ENCODE results near the gene CEP131.

The CEP131 gene

GRCh38 chr17:81180836-81181810 is 41.6 kb downstream of the CEP131 start:
- no peak overlapping the region for H3K9ac ChIP-seq (ENCODE audit: low read depth in 1 of 2, low read length in 2 of 2)
- peaks cover 0 to 10% of the 10 kb centered on the region in 2 donors for H3K27me3 ChIP-seq (ENCODE audit: control insufficient read depth in 1 of 2, insufficient read depth in 2 of 2, low read length in 2 of 2)
- no peak overlapping the region for H3K4me3 ChIP-seq (ENCODE audit: low read depth in 1 of 2, low read length in 2 of 2)
- no peaks in the 10 kb centered on the region for H3K9me3 ChIP-seq (ENCODE audit: control insufficient read depth in 1 of 2, low read length in 2 of 2)
- no peaks in the 10 kb centered on the region for H3K36me3 ChIP-seq (ENCODE audit: control insufficient read depth in 1 of 2, insufficient read depth in 2 of 2, low read length in 2 of 2)
- H3K4me1 ChIP-seq (ENCODE audit: control insufficient read depth in 1 of 2, insufficient read depth in 2 of 2, low read length in 2 of 2) = no peaks in the 10 kb centered on the region
- no peak overlapping the region for H3K27ac ChIP-seq (ENCODE audit: low read depth, low read length)

- Histone ChIP-seq H3K9me3 (ENCODE audit: control insufficient read depth in 1 of 2, low read length in 2 of 2) (no peaks in the 10 kb centered on the region), H3K9ac (ENCODE audit: low read depth in 1 of 2, low read length in 2 of 2) (no peak overlapping the region), H3K27me3 (ENCODE audit: control insufficient read depth in 1 of 2, insufficient read depth in 2 of 2, low read length in 2 of 2) (peaks cover 0 to 10% of the 10 kb centered on the region in 2 donors), H3K27ac (ENCODE audit: low read depth, low read length) (no peak overlapping the region), H3K4me3 (ENCODE audit: low read depth in 1 of 2, low read length in 2 of 2) (no peak overlapping the region), H3K36me3 (ENCODE audit: control insufficient read depth in 1 of 2, insufficient read depth in 2 of 2, low read length in 2 of 2) (no peaks in the 10 kb centered on the region), H3K4me1 (ENCODE audit: control insufficient read depth in 1 of 2, insufficient read depth in 2 of 2, low read length in 2 of 2) (no peaks in the 10 kb centered on the region)
Measured at GRCh38 chr17:81179861-81180260, 42.9 kb downstream of the CEP131 start.

- Histone ChIP-seq H3K9ac (ENCODE audit: low read depth in 1 of 2, low read length in 2 of 2) (no peak overlapping the region), H3K4me3 (ENCODE audit: low read depth in 1 of 2, low read length in 2 of 2) (no peak overlapping the region)
Measured at GRCh38 chr17:81179220-81179619, 43.5 kb downstream of the CEP131 start.

GRCh38 chr17:81178136-81179091 is 44.4 kb downstream of the CEP131 start:
- no peaks in the 10 kb centered on the region for H3K27me3 ChIP-seq (ENCODE audit: control insufficient read depth in 1 of 2, insufficient read depth in 2 of 2, low read length in 2 of 2)
- H3K36me3 ChIP-seq (ENCODE audit: control insufficient read depth in 1 of 2, insufficient read depth in 2 of 2, low read length in 2 of 2) = no peaks in the 10 kb centered on the region
- H3K9me3 ChIP-seq (ENCODE audit: control insufficient read depth in 1 of 2, low read length in 2 of 2) = no peaks in the 10 kb centered on the region
- no peak overlapping the region for H3K9ac ChIP-seq (ENCODE audit: low read depth in 1 of 2, low read length in 2 of 2)
- H3K4me3 ChIP-seq (ENCODE audit: low read depth in 1 of 2, low read length in 2 of 2) = no peak overlapping the region
- no peaks in the 10 kb centered on the region for H3K4me1 ChIP-seq (ENCODE audit: control insufficient read depth in 1 of 2, insufficient read depth in 2 of 2, low read length in 2 of 2)
- no peak overlapping the region for H3K27ac ChIP-seq (ENCODE audit: low read depth, low read length)

More at GRCh38 chr17:81179220-81179619, 43.5 kb downstream of the CEP131 start:
- no peaks in the 10 kb centered on the region for H3K4me1 ChIP-seq (ENCODE audit: control insufficient read depth in 1 of 2, insufficient read depth in 2 of 2, low read length in 2 of 2)
- H3K27ac ChIP-seq (ENCODE audit: low read depth, low read length) = no peak overlapping the region
- H3K36me3 ChIP-seq (ENCODE audit: control insufficient read depth in 1 of 2, insufficient read depth in 2 of 2, low read length in 2 of 2) = no peaks in the 10 kb centered on the region
- H3K9me3 ChIP-seq (ENCODE audit: control insufficient read depth in 1 of 2, low read length in 2 of 2) = no peaks in the 10 kb centered on the region
- H3K27me3 ChIP-seq (ENCODE audit: control insufficient read depth in 1 of 2, insufficient read depth in 2 of 2, low read length in 2 of 2) = peaks cover 0 to 7% of the 10 kb centered on the region in 2 donors

GRCh38 chr17:81176666-81177065 is 46.1 kb downstream of the CEP131 start:
- Histone ChIP-seq H3K4me1 (ENCODE audit: control insufficient read depth in 1 of 2, insufficient read depth in 2 of 2, low read length in 2 of 2) (no peaks in the 10 kb centered on the region), H3K9ac (ENCODE audit: low read depth in 1 of 2, low read length in 2 of 2) (no peak overlapping the region), H3K27me3 (ENCODE audit: control insufficient read depth in 1 of 2, insufficient read depth in 2 of 2, low read length in 2 of 2) (no peaks in the 10 kb centered on the region), H3K4me3 (ENCODE audit: low read depth in 1 of 2, low read length in 2 of 2) (no peak overlapping the region), H3K9me3 (ENCODE audit: control insufficient read depth in 1 of 2, low read length in 2 of 2) (no peaks in the 10 kb centered on the region), H3K36me3 (ENCODE audit: control insufficient read depth in 1 of 2, insufficient read depth in 2 of 2, low read length in 2 of 2) (no peaks in the 10 kb centered on the region), H3K27ac (ENCODE audit: low read depth, low read length) (no peak overlapping the region)

GRCh38 chr17:81173762-81174155 is 49.0 kb downstream of the CEP131 start:
- H3K36me3 ChIP-seq (ENCODE audit: control insufficient read depth in 1 of 2, insufficient read depth in 2 of 2, low read length in 2 of 2) = no peaks in the 10 kb centered on the region
- no peaks in the 10 kb centered on the region for H3K9me3 ChIP-seq (ENCODE audit: control insufficient read depth in 1 of 2, low read length in 2 of 2)
- H3K27me3 ChIP-seq (ENCODE audit: control insufficient read depth in 1 of 2, insufficient read depth in 2 of 2, low read length in 2 of 2) = peaks cover 0 to 2% of the 10 kb centered on the region in 2 donors
- no peaks in the 10 kb centered on the region for H3K4me1 ChIP-seq (ENCODE audit: control insufficient read depth in 1 of 2, insufficient read depth in 2 of 2, low read length in 2 of 2)
- H3K9ac ChIP-seq (ENCODE audit: low read depth in 1 of 2, low read length in 2 of 2) = no peak overlapping the region
- H3K4me3 ChIP-seq (ENCODE audit: low read depth in 1 of 2, low read length in 2 of 2) = no peak overlapping the region
- H3K27ac ChIP-seq (ENCODE audit: low read depth, low read length) = no peak overlapping the region

- H3K27ac ChIP-seq (ENCODE audit: low read depth, low read length) = no peak overlapping the region
- no peaks in the 10 kb centered on the region for H3K36me3 ChIP-seq (ENCODE audit: control insufficient read depth in 1 of 2, insufficient read depth in 2 of 2, low read length in 2 of 2)
- H3K4me3 ChIP-seq (ENCODE audit: low read depth in 1 of 2, low read length in 2 of 2) = no peak overlapping the region
- peaks cover 0 to 3% of the 10 kb centered on the region in 2 donors for H3K27me3 ChIP-seq (ENCODE audit: control insufficient read depth in 1 of 2, insufficient read depth in 2 of 2, low read length in 2 of 2)
- no peaks in the 10 kb centered on the region for H3K4me1 ChIP-seq (ENCODE audit: control insufficient read depth in 1 of 2, insufficient read depth in 2 of 2, low read length in 2 of 2)
- H3K9me3 ChIP-seq (ENCODE audit: control insufficient read depth in 1 of 2, low read length in 2 of 2) = no peaks in the 10 kb centered on the region
- no peak overlapping the region for H3K9ac ChIP-seq (ENCODE audit: low read depth in 1 of 2, low read length in 2 of 2)
Measured at GRCh38 chr17:81173052-81173761, 49.6 kb downstream of the CEP131 start.

- H3K27ac ChIP-seq (ENCODE audit: low read depth, low read length) = no peak overlapping the region
- no peak overlapping the region for H3K9ac ChIP-seq (ENCODE audit: low read depth in 1 of 2, low read length in 2 of 2)
- no peak overlapping the region for H3K4me3 ChIP-seq (ENCODE audit: low read depth in 1 of 2, low read length in 2 of 2)
- H3K9me3 ChIP-seq (ENCODE audit: control insufficient read depth in 1 of 2, low read length in 2 of 2) = no peaks in the 10 kb centered on the region
- no peaks in the 10 kb centered on the region for H3K4me1 ChIP-seq (ENCODE audit: control insufficient read depth in 1 of 2, insufficient read depth in 2 of 2, low read length in 2 of 2)
- H3K27me3 ChIP-seq (ENCODE audit: control insufficient read depth in 1 of 2, insufficient read depth in 2 of 2, low read length in 2 of 2) = peaks cover 0 to 3% of the 10 kb centered on the region in 2 donors
- no peaks in the 10 kb centered on the region for H3K36me3 ChIP-seq (ENCODE audit: control insufficient read depth in 1 of 2, insufficient read depth in 2 of 2, low read length in 2 of 2)
Measured at GRCh38 chr17:81171941-81172340, 50.8 kb downstream of the CEP131 start.

GRCh38 chr17:81170727-81171494 is 51.9 kb downstream of the CEP131 start:
- H3K4me1 ChIP-seq (ENCODE audit: control insufficient read depth in 1 of 2, insufficient read depth in 2 of 2, low read length in 2 of 2) = no peaks in the 10 kb centered on the region
- H3K27ac ChIP-seq (ENCODE audit: low read depth, low read length) = no peak overlapping the region
- no peaks in the 10 kb centered on the region for H3K36me3 ChIP-seq (ENCODE audit: control insufficient read depth in 1 of 2, insufficient read depth in 2 of 2, low read length in 2 of 2)
- H3K4me3 ChIP-seq (ENCODE audit: low read depth in 1 of 2, low read length in 2 of 2) = no peak overlapping the region
- peaks cover 0 to 6% of the 10 kb centered on the region in 2 donors for H3K27me3 ChIP-seq (ENCODE audit: control insufficient read depth in 1 of 2, insufficient read depth in 2 of 2, low read length in 2 of 2)
- no peaks in the 10 kb centered on the region for H3K9me3 ChIP-seq (ENCODE audit: control insufficient read depth in 1 of 2, low read length in 2 of 2)
- H3K9ac ChIP-seq (ENCODE audit: low read depth in 1 of 2, low read length in 2 of 2) = no peak overlapping the region

Data from duodenal mucosa (tissue), 2 donors.